A549 (cell line): ENCODE results near the gene SYT12. TPM values are rescaled to one million over a fixed set of nuclear protein-coding genes. Genes with fewer than 3 reads are reported as not detected.
A peak's percentile ranks its signal among the peaks of the same experiment; 100 is the strongest.

Experiments used
- ATAC-seq, 2 experiments: fragments of 200-7000 bp in 1 of 2; fragments of >200 bp in 1 of 2; cut with Nextera tagmentation in 1 of 2; cut with Tn5 transposase in 1 of 2; 3 replicates each; pipeline versions ENCODE4 v1.8.0 to v1.9.1; 2018 to 2020; ENCODE audit warnings: mild to moderate bottlenecking in 1 of 2, moderate library complexity in 1 of 2
- CTCF ChIA-PET: fragments of 300-600 bp; sonication (Branson Sonifier 250); formaldehyde crosslinking; extraction: SDS; loops from one replicate; lab custom pipeline; 2021; ENCODE audit warnings: antibody characterized with exemption, inconsistent platforms; lab: Yijun Ruan, JAX
- POLR2A ChIA-PET: fragments of 350-600 bp; formaldehyde crosslinking; extraction: SDS; loops from one replicate; lab custom pipeline; 2021; ENCODE audit warnings: antibody characterized with exemption, inconsistent platforms; lab: Yijun Ruan, JAX
- DNase-seq, 2 experiments: peaks; one replicate each; pipeline versions ENCODE4 v3.0.0 to v3.0.0-alpha.2; 2011 to 2016; ENCODE audit warnings: low read depth in 1 of 2, low spot score in 1 of 2
- FAIRE-seq: peaks from 2 replicates; lab custom pipeline; 2011; peaks lifted over from hg19 to GRCh38; lab: Jason Lieb, UNC
- H3K27ac ChIP-seq, 2 experiments: fragments of >200 bp; sonication (Bioruptor Twin); formaldehyde crosslinking; 3 replicates each; pipeline ENCODE4 v1.5.1; 2016 to 2017
- H3K4me1 ChIP-seq: fragments of >200 bp; sonication (Bioruptor Twin); formaldehyde crosslinking; 3 replicates; pipeline ENCODE4 v1.6.1; 2016
- H3K4me2 ChIP-seq: fragments of >200 bp; sonication (Bioruptor Twin); formaldehyde crosslinking; 3 replicates; pipeline ENCODE4 v1.6.1; 2016
- H3K4me3 ChIP-seq: fragments of >200 bp; sonication (Bioruptor Twin); formaldehyde crosslinking; 3 replicates; pipeline ENCODE4 v1.5.1; 2016
- H3K9me3 ChIP-seq: fragments of >200 bp; sonication (Bioruptor Twin); formaldehyde crosslinking; 3 replicates; pipeline ENCODE4 v1.6.1; 2016
- BCL3 ChIP-seq: fragments of >200 bp; sonication (Bioruptor Twin); formaldehyde crosslinking; IDR thresholded peaks from 3 replicates; pipeline ENCODE4 v1.6.1; 2016
- BHLHE40 ChIP-seq: IDR thresholded peaks from 2 replicates; pipeline ENCODE4 v1.6.1; 2012; ENCODE audit warnings: low read depth, low read length, inconsistent platforms
- CTCF ChIP-seq: fragments of >200 bp; sonication (Bioruptor Twin); formaldehyde crosslinking; IDR thresholded peaks from 3 replicates; pipeline ENCODE4 v1.5.1; 2016
- EP300 ChIP-seq, 2 experiments: fragments of >200 bp; sonication (Bioruptor Twin); formaldehyde crosslinking; IDR thresholded peaks; 2 replicates in 1 of 2; 3 replicates in 1 of 2; pipeline ENCODE4 v1.6.1; 2016 to 2017
- ESRRA ChIP-seq: fragments of 150-350 bp; IDR thresholded peaks from 2 replicates; pipeline ENCODE4 v1.6.1; 2014; ENCODE audit warnings: mild to moderate bottlenecking, low read length, borderline replicate concordance
- FOSB ChIP-seq: fragments of 250-450 bp; sonication (Bioruptor Pico); IDR thresholded peaks from 2 replicates; pipeline ENCODE4 v1.5.0; 2020; ENCODE audit warnings: mild to moderate bottlenecking, moderate library complexity
- FOSL2 ChIP-seq, 2 experiments: fragments of 450-650 bp in 1 of 2; fragments of >200 bp in 1 of 2; sonication (Bioruptor Twin) in 1 of 2; formaldehyde crosslinking; IDR thresholded peaks; 2 replicates each; pipeline versions ENCODE4 v1.5.0 to v1.6.1; 2016 to 2020; ENCODE audit warnings: mild to moderate bottlenecking in 1 of 2, moderate library complexity in 1 of 2
- GATA3 ChIP-seq: IDR thresholded peaks from 2 replicates; pipeline ENCODE4 v1.6.1; 2012; ENCODE audit warnings: borderline replicate concordance
- HDAC2 ChIP-seq: fragments of 200-600 bp; sonication (generic); IDR thresholded peaks from 2 replicates; pipeline ENCODE4 v1.6.1; 2016
- JUNB ChIP-seq: fragments of >200 bp; sonication (Bioruptor Twin); formaldehyde crosslinking; IDR thresholded peaks from 2 replicates; pipeline ENCODE4 v1.6.1; 2016
- MAX ChIP-seq: IDR thresholded peaks from 2 replicates; pipeline ENCODE4 v1.6.1; 2012
- NFE2L2 ChIP-seq: fragments of 150-350 bp; conservative IDR thresholded peaks from 2 replicates; pipeline ENCODE4 v1.6.1; 2014; ENCODE audit warnings: low read length
- NPAS2 ChIP-seq: fragments of 250-450 bp; sonication (Bioruptor Pico); IDR thresholded peaks from 2 replicates; pipeline ENCODE4 v1.8.0; 2022; ENCODE audit warnings: mild to moderate bottlenecking, moderate library complexity, borderline replicate concordance
- NR3C1 ChIP-seq: fragments of >200 bp; sonication (Bioruptor Twin); formaldehyde crosslinking; IDR thresholded peaks from 3 replicates; pipeline ENCODE4 v1.6.1; 2017
- PBX3 ChIP-seq: IDR thresholded peaks from 2 replicates; pipeline ENCODE4 v1.6.1; 2012
- POLR2A ChIP-seq: IDR thresholded peaks from 2 replicates; pipeline ENCODE4 v1.6.1; 2012; ENCODE audit warnings: mild to moderate bottlenecking, low read length
- POLR2AphosphoS2 ChIP-seq: conservative IDR thresholded peaks from 2 replicates; pipeline ENCODE4 v1.6.1; 2012; ENCODE audit warnings: low read length, improper control_type of control experiment, inconsistent platforms
- RAD21 ChIP-seq, 2 experiments: fragments of >200 bp in 1 of 2; sonication (Bioruptor Twin) in 1 of 2; formaldehyde crosslinking in 1 of 2; IDR thresholded peaks in 1 of 2; conservative IDR thresholded peaks in 1 of 2; 2 replicates in 1 of 2; 3 replicates in 1 of 2; pipeline ENCODE4 v1.6.1; 2012 to 2018; ENCODE audit warnings: inconsistent platforms in 1 of 2
- REST ChIP-seq: fragments of 200-600 bp; sonication (generic); IDR thresholded peaks from 2 replicates; pipeline ENCODE4 v1.6.1; 2016; ENCODE audit warnings: antibody characterized with exemption, mild to moderate bottlenecking, moderate library complexity
- RNF2 ChIP-seq: fragments of 200-600 bp; sonication (generic); IDR thresholded peaks from 2 replicates; pipeline ENCODE4 v1.6.1; 2016; ENCODE audit warnings: low read depth, mild to moderate bottlenecking, antibody characterized with exemption, moderate library complexity, borderline replicate concordance
- SMC3 ChIP-seq: fragments of >200 bp; sonication (Bioruptor Twin); formaldehyde crosslinking; IDR thresholded peaks from 3 replicates; pipeline ENCODE4 v1.6.1; 2018; ENCODE audit warnings: inconsistent platforms
- SREBF2 ChIP-seq: fragments of 450-650 bp; IDR thresholded peaks from 2 replicates; pipeline ENCODE4 v1.6.1; 2014; ENCODE audit warnings: mild to moderate bottlenecking, moderate library complexity
- ZC3H11A ChIP-seq: fragments of 450-650 bp; IDR thresholded peaks from 2 replicates; pipeline ENCODE4 v1.6.1; 2014; ENCODE audit warnings: antibody characterized with exemption, mild to moderate bottlenecking
- ZFP36 ChIP-seq: fragments of 450-650 bp; IDR thresholded peaks from 2 replicates; pipeline ENCODE4 v1.6.1; 2014; ENCODE audit warnings: borderline replicate concordance; ENCODE audit not compliant: partially characterized antibody
- WGBS: methylation state at CpG from one replicate; pipeline ENCODE4 v1.1.6; 2017; ENCODE audit errors: missing lambda C conversion rate; 5-methylcytosine and 5-hydroxymethylcytosine counted together
- polyA plus RNA-seq, 4 experiments: library from polyadenylated mRNA; depleted of rRNA in 3 of 4; stranded (reverse); fragments of >200 nt; fragmentation: RNase III in 1 of 4; extraction: RNeasy Plus Mini Kit Qiagen cat#74134 plus additional on column Dnase treatment in 1 of 4; gene quantifications; 2 replicates in 3 of 4; 3 replicates in 1 of 4; pipeline ENCODE4 v1.2.3, GENCODE V29; 2011 to 2017

The SYT12 gene
- polyA plus RNA-seq, 2 of the 4 experiments (the other 2 are of a cell fraction): 1.4 to 9.6 TPM

- CTCF ChIA-PET: interaction anchor here (0.6 to 2.1 kb wide), 9 partner anchors 10 to 163 kb away, joined by 3 to 9 read pairs (median 4); partner anchors contain the start of gene SYT12
- peak overlapping the region; percentile 54 to 71 for H3K27ac ChIP-seq
- POLR2A ChIA-PET: interaction anchor here (0.5 to 1.4 kb wide), 3 partner anchors 11 to 39 kb away, joined by 3 to 4 read pairs (median 3); partner anchors contain the start of gene PC
These were observed 26.2 kb upstream of the SYT12 start for GRCh38 chr11:66996609-66997273.

GRCh38 chr11:66999555-66999954 is 23.4 kb upstream of the SYT12 start:
- POLR2A ChIA-PET: no interaction called here
- WGBS: 79% methylated on average over 7 of the region's 7 CpGs
- H3K4me1 ChIP-seq: peaks cover 16% of the 10 kb centered on the region
- no peak overlapping the region for H3K4me3 ChIP-seq
- H3K4me2 ChIP-seq: no peak overlapping the region
- FAIRE-seq (no peak), ATAC-seq (no peak), DNase-seq (no peak)
- TF ChIP-seq ZC3H11A (peak; percentile 84), SMC3 (no peak)
- no peaks in the 10 kb centered on the region for H3K9me3 ChIP-seq
- CTCF ChIA-PET: interaction anchor here (1.2 to 3.8 kb wide), 2 partner anchors 22 to 23 kb away, joined by 5 to 11 read pairs; partner anchors contain the start of gene C11orf86
- H3K27ac ChIP-seq: no peak overlapping the region

More at GRCh38 chr11:66996609-66997273, 26.2 kb upstream of the SYT12 start:
- TF ChIP-seq GATA3 (peak; percentile 66; the same call in 1 of the 2 replicates), FOSB (CRISPR knock-in tag) (no peak), RNF2 (no peak), MAX (peak; percentile 48), ZC3H11A (peak; percentile 99), EP300 (IDR thresholded peaks at IDR 0.05) (peak in 1 of 2 experiments; percentile 39; a peak in 1 of 5 replicates), JUNB (no peak)
- Histone ChIP-seq H3K4me2 (peak overlapping the region; percentile 53), H3K4me1 (peaks cover 16% of the 10 kb centered on the region), H3K4me3 (no peak overlapping the region), H3K9me3 (no peaks in the 10 kb centered on the region)
- ATAC-seq: peak; percentile 76 to 91
- no peak for FAIRE-seq
- DNase-seq: peak in 1 of 2 experiments; percentile 79
- 50% methylated on average over 8 of the region's 8 CpGs for WGBS

GRCh38 chr11:67001332-67001731 is 21.6 kb upstream of the SYT12 start:
- H3K9me3 ChIP-seq: no peaks in the 10 kb centered on the region
- ATAC-seq: no peak
- no peak for FAIRE-seq
- WGBS: 94% methylated on average over 5 of the region's 5 CpGs
- peaks cover 12% of the 10 kb centered on the region for H3K4me1 ChIP-seq
- no peak overlapping the region for H3K4me3 ChIP-seq
- no peak for DNase-seq
- ChIA-PET POLR2A (no interaction called here), CTCF (interaction anchor here (0.5 to 0.8 kb wide), 2 partner anchors 8 to 99 kb away, joined by 3 read pairs; no protein-coding TSS in a partner anchor)
- no peak overlapping the region for H3K4me2 ChIP-seq
- TF ChIP-seq FOSL2 (IDR thresholded peaks at IDR 0.05): no peak
- TF ChIP-seq FOSL2 (CRISPR knock-in tag; IDR thresholded peaks at IDR 0.05): no peak
- TF ChIP-seq BHLHE40: no peak
- TF ChIP-seq CTCF: no peak
- no peak for TF ChIP-seq ESRRA
- TF ChIP-seq REST: no peak
- TF ChIP-seq RAD21 (conservative IDR thresholded peaks at IDR 0.05 in 1 of 2, IDR thresholded peaks at IDR 0.05 in 1 of 2): no peak
- no peak for TF ChIP-seq POLR2A
- no peak for TF ChIP-seq SREBF2
- no peak for TF ChIP-seq ZFP36
- no peak for TF ChIP-seq FOSB (CRISPR knock-in tag)
- TF ChIP-seq PBX3: no peak
- no peak for TF ChIP-seq POLR2AphosphoS2
- TF ChIP-seq NR3C1: no peak
- no peak for TF ChIP-seq NFE2L2
- no peak for TF ChIP-seq NPAS2 (CRISPR knock-in tag)
- TF ChIP-seq HDAC2: no peak
- no peak for TF ChIP-seq BCL3
- no peak overlapping the region for H3K27ac ChIP-seq
